Measurements from ENCODE around the gene SHROOM3.
"Not testable (repeated sequence)": the region's sequence is repeated elsewhere in the genome, so short reads cannot be mapped to it uniquely, and the experiment has no call there.

Gene SHROOM3

DNA sequence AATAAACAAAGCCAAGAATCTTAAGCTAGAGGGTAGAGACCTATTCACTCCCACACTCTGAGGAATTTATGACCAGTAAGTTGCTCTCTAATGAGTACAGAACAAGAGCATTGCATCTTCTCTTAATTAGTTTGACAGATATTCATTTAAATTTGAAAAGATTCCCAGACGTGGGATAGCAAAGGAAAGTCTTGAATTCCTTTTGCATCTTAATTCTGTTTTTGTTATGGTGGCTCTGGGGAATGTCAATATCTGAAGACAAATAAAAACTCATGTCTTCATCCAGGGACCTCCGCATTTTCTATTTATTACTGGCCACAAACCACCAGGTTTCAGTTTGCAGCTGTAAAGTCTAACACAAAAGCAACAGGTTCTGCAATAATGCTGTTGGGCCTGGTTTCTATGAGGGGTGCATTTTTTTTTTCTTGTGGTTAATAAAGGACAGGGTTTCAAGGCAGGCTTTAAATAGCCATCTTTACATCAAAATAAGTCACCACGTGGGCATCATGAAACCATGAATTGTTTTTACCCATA lies 172.3 kb downstream of the SHROOM3 start:
- ChIA-PET CTCF (no interaction called here), POLR2A (no interaction called here)
- no peak for DNase-seq
- H3K27me3 ChIP-seq (replicated peaks in 2 of 5; ENCODE audit: control insufficient read depth in 4 of 5, insufficient read depth in 5 of 5, low read length in 4 of 5), result peaks cover 0 to 2% (median 0%) of the 10 kb centered on the region in 5 experiments
- no peaks in the 10 kb centered on the region for H3K9me3 ChIP-seq (ENCODE audit: control extremely low read depth in 1 of 5, control insufficient read depth in 4 of 5, insufficient read depth in 2 of 5, low read depth in 1 of 5, low read length in 4 of 5)
- H3K4me1 ChIP-seq (ENCODE audit: control extremely low read depth in 1 of 4, control insufficient read depth in 4 of 4, insufficient read depth in 4 of 4, low read length in 3 of 4), result peaks cover 0 to 4% (median 0%) of the 10 kb centered on the region in 4 experiments
- H3K36me3 ChIP-seq (ENCODE audit: control insufficient read depth in 4 of 4, insufficient read depth in 4 of 4, low read length in 3 of 4), result no peaks in the 10 kb centered on the region
- WGBS (ENCODE audit: insufficient coverage), result 50% methylated on average over 1 of the region's 3 CpGs
- no peak overlapping the region for H3K27ac ChIP-seq (ENCODE audit: insufficient read depth in 1 of 2, low read depth in 1 of 2, low read length in 2 of 2, poor library complexity in 1 of 2, severe bottlenecking in 2 of 2)
- H3K4me3 ChIP-seq (ENCODE audit: control insufficient read depth in 1 of 7, extremely low read depth in 1 of 7, insufficient read depth in 4 of 7, low read depth in 2 of 7, low read length in 6 of 7), result no peak overlapping the region

GRCh38 chr4:76607846-76608245 lies 172.8 kb downstream of the SHROOM3 start:
- POLR2A ChIA-PET, result no interaction called here
- CTCF ChIA-PET, result no interaction called here

DNA sequence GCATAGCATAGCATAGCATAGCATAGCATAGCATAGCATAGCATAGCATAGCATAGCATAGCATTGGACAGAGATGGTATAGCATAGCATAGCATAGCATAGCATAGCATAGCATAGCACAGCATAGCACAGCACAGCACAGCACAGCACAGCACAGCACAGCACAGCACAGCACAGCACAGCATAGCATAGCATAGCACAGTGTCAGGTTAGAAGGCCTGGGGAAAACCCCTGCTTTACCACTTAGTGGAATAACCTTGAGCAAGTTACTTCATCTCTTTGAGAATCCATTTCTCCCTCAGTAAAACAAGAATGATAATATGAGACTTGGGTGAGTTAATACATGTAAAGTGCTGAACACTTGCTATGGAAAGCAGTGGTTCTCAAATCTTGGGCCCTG lies 173.5 kb downstream of the SHROOM3 start:
- H3K27ac ChIP-seq (ENCODE audit: insufficient read depth in 1 of 2, low read depth in 1 of 2, low read length in 2 of 2, poor library complexity in 1 of 2, severe bottlenecking in 2 of 2); H3K4me3 ChIP-seq (ENCODE audit: control insufficient read depth in 1 of 7, extremely low read depth in 1 of 7, insufficient read depth in 4 of 7, low read depth in 2 of 7, low read length in 6 of 7); H3K9me3 ChIP-seq (ENCODE audit: control extremely low read depth in 1 of 5, control insufficient read depth in 4 of 5, insufficient read depth in 2 of 5, low read depth in 1 of 5, low read length in 4 of 5); CTCF ChIA-PET; H3K36me3 ChIP-seq (ENCODE audit: control insufficient read depth in 4 of 4, insufficient read depth in 4 of 4, low read length in 3 of 4); DNase-seq; POLR2A ChIA-PET; H3K4me1 ChIP-seq (ENCODE audit: control extremely low read depth in 1 of 4, control insufficient read depth in 4 of 4, insufficient read depth in 4 of 4, low read length in 3 of 4); H3K27me3 ChIP-seq (replicated peaks in 2 of 5; ENCODE audit: control insufficient read depth in 4 of 5, insufficient read depth in 5 of 5, low read length in 4 of 5): not testable (repeated sequence)

More at GRCh38 chr4:76607846-76608245, 172.8 kb downstream of the SHROOM3 start:
- H3K9me3 ChIP-seq (ENCODE audit: control extremely low read depth in 1 of 5, control insufficient read depth in 4 of 5, insufficient read depth in 2 of 5, low read depth in 1 of 5, low read length in 4 of 5), result no peaks in the 10 kb centered on the region
- no peak overlapping the region for H3K27ac ChIP-seq (ENCODE audit: insufficient read depth in 1 of 2, low read depth in 1 of 2, low read length in 2 of 2, poor library complexity in 1 of 2, severe bottlenecking in 2 of 2)
- H3K27me3 ChIP-seq (replicated peaks in 2 of 5; ENCODE audit: control insufficient read depth in 4 of 5, insufficient read depth in 5 of 5, low read length in 4 of 5), result peaks cover 0 to 2% (median 0%) of the 10 kb centered on the region in 5 experiments
- no peaks in the 10 kb centered on the region for H3K36me3 ChIP-seq (ENCODE audit: control insufficient read depth in 4 of 4, insufficient read depth in 4 of 4, low read length in 3 of 4)
- WGBS (ENCODE audit: insufficient coverage), result 100% methylated on average over 1 of the region's 1 CpG
- DNase-seq, result no peak
- no peak overlapping the region for H3K4me3 ChIP-seq (ENCODE audit: control insufficient read depth in 1 of 7, extremely low read depth in 1 of 7, insufficient read depth in 4 of 7, low read depth in 2 of 7, low read length in 6 of 7)
- H3K4me1 ChIP-seq (ENCODE audit: control extremely low read depth in 1 of 4, control insufficient read depth in 4 of 4, insufficient read depth in 4 of 4, low read length in 3 of 4), result peaks cover 0 to 4% (median 0%) of the 10 kb centered on the region in 4 experiments

DNA sequence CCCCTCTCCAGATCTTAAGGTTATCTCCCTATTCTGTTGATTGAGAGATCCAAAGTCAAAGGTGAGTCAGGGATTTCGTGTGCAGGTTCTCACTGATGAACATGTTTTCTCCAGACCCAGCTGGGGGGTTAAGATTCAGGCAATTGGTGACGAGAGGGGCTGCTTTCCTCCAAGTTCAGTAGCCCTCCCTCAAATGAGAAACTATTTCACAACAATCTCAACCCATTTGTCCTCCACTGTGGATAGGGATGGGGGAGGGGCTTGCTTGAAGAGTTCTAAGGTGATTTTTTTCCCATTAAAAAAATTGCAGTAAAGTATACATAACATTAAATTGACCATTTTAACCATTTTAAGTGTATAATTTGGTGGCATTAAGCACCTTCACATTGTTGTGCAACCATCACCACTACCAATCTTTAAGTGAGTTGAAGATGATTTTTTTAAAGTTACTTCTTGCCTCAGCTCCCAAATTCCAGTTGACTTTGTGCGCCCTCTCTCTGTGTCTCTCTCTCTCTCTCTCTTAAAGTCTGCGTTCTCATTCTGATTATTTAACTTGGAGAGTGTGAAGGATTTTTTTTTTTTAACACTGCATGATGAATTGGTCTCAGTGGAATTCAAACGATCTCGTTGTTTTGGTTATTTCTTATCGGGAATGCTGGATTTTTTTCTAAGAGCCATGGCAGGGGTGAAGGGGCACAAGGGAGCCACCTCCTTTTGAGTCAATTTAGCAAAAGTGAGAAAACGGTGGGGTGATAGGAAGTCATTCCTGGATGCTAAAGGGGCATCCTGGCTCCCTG lies 175.9 kb downstream of the SHROOM3 start:
- ChIA-PET CTCF (interaction anchor here (1.2 kb wide), 1 partner anchor 12 kb away, joined by 3 read pairs; no protein-coding TSS in a partner anchor), POLR2A (no interaction called here)
- no peak overlapping the region for H3K27ac ChIP-seq (ENCODE audit: insufficient read depth in 1 of 2, low read depth in 1 of 2, low read length in 2 of 2, poor library complexity in 1 of 2, severe bottlenecking in 2 of 2)
- DNase-seq, result no peak
- H3K36me3 ChIP-seq (ENCODE audit: control insufficient read depth in 4 of 4, insufficient read depth in 4 of 4, low read length in 3 of 4), result no peaks in the 10 kb centered on the region
- WGBS (ENCODE audit: insufficient coverage), result 63% methylated on average over 5 of the region's 8 CpGs
- no peak overlapping the region for H3K4me3 ChIP-seq (ENCODE audit: control insufficient read depth in 1 of 7, extremely low read depth in 1 of 7, insufficient read depth in 4 of 7, low read depth in 2 of 7, low read length in 6 of 7)
- no peaks in the 10 kb centered on the region for H3K9me3 ChIP-seq (ENCODE audit: control extremely low read depth in 1 of 5, control insufficient read depth in 4 of 5, insufficient read depth in 2 of 5, low read depth in 1 of 5, low read length in 4 of 5)
- H3K27me3 ChIP-seq (replicated peaks in 2 of 5; ENCODE audit: control insufficient read depth in 4 of 5, insufficient read depth in 5 of 5, low read length in 4 of 5), result peaks cover 0 to 6% (median 0%) of the 10 kb centered on the region in 5 experiments
- peaks cover 0 to 4% (median 0%) of the 10 kb centered on the region in 4 experiments for H3K4me1 ChIP-seq (ENCODE audit: control extremely low read depth in 1 of 4, control insufficient read depth in 4 of 4, insufficient read depth in 4 of 4, low read length in 3 of 4)

DNA sequence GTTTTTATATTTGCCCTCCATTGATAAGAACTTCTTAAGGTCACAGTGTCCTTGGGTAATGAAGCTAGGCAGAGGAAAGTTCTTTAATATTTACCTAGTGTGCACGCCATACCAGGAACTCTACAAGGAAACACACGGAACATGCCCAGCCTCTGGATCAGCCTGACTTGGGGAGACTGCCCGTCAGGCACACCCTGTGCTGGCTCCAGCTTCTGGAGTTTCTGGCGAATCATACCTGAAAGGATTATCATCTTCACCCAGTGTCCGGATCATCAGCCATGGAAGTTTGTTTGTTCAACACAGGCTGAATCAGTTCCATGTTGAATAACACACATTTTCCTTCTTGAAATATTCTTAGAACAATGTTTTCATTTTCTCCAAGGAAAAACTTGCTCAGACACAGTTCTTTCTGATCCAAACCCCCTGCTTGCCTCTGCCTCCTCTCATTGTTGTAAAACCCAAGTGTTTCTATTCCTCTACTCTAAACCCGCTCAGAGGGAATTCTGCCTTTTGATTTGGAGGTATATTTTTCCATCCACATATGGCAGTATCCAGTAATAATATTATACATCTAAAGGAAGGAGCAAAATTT lies 176.7 kb downstream of the SHROOM3 start:
- H3K27ac ChIP-seq (ENCODE audit: insufficient read depth in 1 of 2, low read depth in 1 of 2, low read length in 2 of 2, poor library complexity in 1 of 2, severe bottlenecking in 2 of 2), result no peak overlapping the region
- 94% methylated on average over 5 of the region's 6 CpGs for WGBS (ENCODE audit: insufficient coverage)

GRCh38 chr4:76614589-76614988 lies 179.6 kb downstream of the SHROOM3 start:
- Histone ChIP-seq H3K36me3 (ENCODE audit: control insufficient read depth in 4 of 4, insufficient read depth in 4 of 4, low read length in 3 of 4) (no peaks in the 10 kb centered on the region), H3K9me3 (ENCODE audit: control extremely low read depth in 1 of 5, control insufficient read depth in 4 of 5, insufficient read depth in 2 of 5, low read depth in 1 of 5, low read length in 4 of 5) (no peaks in the 10 kb centered on the region), H3K27me3 (replicated peaks in 2 of 5; ENCODE audit: control insufficient read depth in 4 of 5, insufficient read depth in 5 of 5, low read length in 4 of 5) (peaks cover 0 to 6% (median 0%) of the 10 kb centered on the region in 5 experiments), H3K4me3 (ENCODE audit: control insufficient read depth in 1 of 7, extremely low read depth in 1 of 7, insufficient read depth in 4 of 7, low read depth in 2 of 7, low read length in 6 of 7) (no peak overlapping the region), H3K4me1 (ENCODE audit: control extremely low read depth in 1 of 4, control insufficient read depth in 4 of 4, insufficient read depth in 4 of 4, low read length in 3 of 4) (no peaks in the 10 kb centered on the region), H3K27ac (ENCODE audit: insufficient read depth in 1 of 2, low read depth in 1 of 2, low read length in 2 of 2, poor library complexity in 1 of 2, severe bottlenecking in 2 of 2) (no peak overlapping the region)
- POLR2A ChIA-PET, result no interaction called here
- CTCF ChIA-PET, result no interaction called here
- no peak for DNase-seq

More for the DNA sequence above, 176.7 kb downstream of the SHROOM3 start:
- DNase-seq, result no peak
- Histone ChIP-seq H3K4me1 (ENCODE audit: control extremely low read depth in 1 of 4, control insufficient read depth in 4 of 4, insufficient read depth in 4 of 4, low read length in 3 of 4) (peaks cover 0 to 4% (median 0%) of the 10 kb centered on the region in 4 experiments), H3K27me3 (replicated peaks in 2 of 5; ENCODE audit: control insufficient read depth in 4 of 5, insufficient read depth in 5 of 5, low read length in 4 of 5) (peaks cover 0 to 6% (median 0%) of the 10 kb centered on the region in 5 experiments), H3K9me3 (ENCODE audit: control extremely low read depth in 1 of 5, control insufficient read depth in 4 of 5, insufficient read depth in 2 of 5, low read depth in 1 of 5, low read length in 4 of 5) (no peaks in the 10 kb centered on the region), H3K4me3 (ENCODE audit: control insufficient read depth in 1 of 7, extremely low read depth in 1 of 7, insufficient read depth in 4 of 7, low read depth in 2 of 7, low read length in 6 of 7) (no peak overlapping the region), H3K36me3 (ENCODE audit: control insufficient read depth in 4 of 4, insufficient read depth in 4 of 4, low read length in 3 of 4) (no peaks in the 10 kb centered on the region)
- POLR2A ChIA-PET, result interaction anchor here (0.7 kb wide), 1 partner anchor 24 kb away, joined by 3 read pairs; no protein-coding TSS in a partner anchor
- CTCF ChIA-PET, result interaction anchor here (1.2 kb wide), 1 partner anchor 11 kb away, joined by 3 read pairs; no protein-coding TSS in a partner anchor

GRCh38 chr4:76615999-76616398 lies 181.0 kb downstream of the SHROOM3 start:
- CTCF ChIA-PET, result no interaction called here
- Histone ChIP-seq H3K4me1 (ENCODE audit: control extremely low read depth in 1 of 4, control insufficient read depth in 4 of 4, insufficient read depth in 4 of 4, low read length in 3 of 4) (no peaks in the 10 kb centered on the region), H3K4me3 (ENCODE audit: control insufficient read depth in 1 of 7, extremely low read depth in 1 of 7, insufficient read depth in 4 of 7, low read depth in 2 of 7, low read length in 6 of 7) (no peak overlapping the region), H3K27ac (ENCODE audit: insufficient read depth in 1 of 2, low read depth in 1 of 2, low read length in 2 of 2, poor library complexity in 1 of 2, severe bottlenecking in 2 of 2) (no peak overlapping the region), H3K27me3 (replicated peaks in 2 of 5; ENCODE audit: control insufficient read depth in 4 of 5, insufficient read depth in 5 of 5, low read length in 4 of 5) (peaks cover 0 to 4% (median 0%) of the 10 kb centered on the region in 5 experiments), H3K9me3 (ENCODE audit: control extremely low read depth in 1 of 5, control insufficient read depth in 4 of 5, insufficient read depth in 2 of 5, low read depth in 1 of 5, low read length in 4 of 5) (no peaks in the 10 kb centered on the region), H3K36me3 (ENCODE audit: control insufficient read depth in 4 of 4, insufficient read depth in 4 of 4, low read length in 3 of 4) (no peaks in the 10 kb centered on the region)
- WGBS (ENCODE audit: insufficient coverage), result 96% methylated on average over 3 of the region's 3 CpGs
- DNase-seq, result no peak
- POLR2A ChIA-PET, result no interaction called here
